ENCODE results near the gene PCNX4. TPM values are rescaled to one million over a fixed set of nuclear protein-coding genes. Genes with fewer than 3 reads are reported as not detected.
A peak's percentile ranks its signal among the peaks of the same experiment; 100 is the strongest.

The PCNX4 gene
- total RNA-seq, 1 donor from 2014 or later, result 68.7 TPM

DNA sequence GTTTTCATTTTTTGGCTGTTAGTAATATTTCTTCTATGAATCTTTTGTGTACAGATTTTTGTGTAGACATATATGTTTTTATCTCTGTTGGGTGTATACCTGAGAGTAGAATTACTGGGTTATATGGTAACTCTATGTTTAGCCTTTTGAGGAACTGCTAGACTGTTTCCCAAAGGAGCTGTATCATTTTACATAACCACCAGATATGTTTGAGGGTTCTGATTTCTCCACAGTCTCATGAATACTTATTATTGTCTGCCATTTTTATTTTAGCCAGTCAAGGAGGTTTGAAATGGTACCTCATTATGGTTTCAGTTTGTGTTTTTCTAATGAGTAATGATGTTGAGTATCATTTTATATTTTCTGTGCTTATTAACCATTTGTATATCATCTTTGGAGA, 1.9 kb downstream of the PCNX4 start:
- peak overlapping the region; percentile 100 for H3K4me3 Mint-ChIP-seq (ENCODE audit: unreplicated experiment)
- peaks cover 48% of the 10 kb centered on the region for H3K4me1 Mint-ChIP-seq (ENCODE audit: unreplicated experiment)
- H3K9me3 Mint-ChIP-seq (ENCODE audit: unreplicated experiment), result no peaks in the 10 kb centered on the region
- peaks cover 17% of the 10 kb centered on the region for H3K36me3 Mint-ChIP-seq (ENCODE audit: low read depth, unreplicated experiment)
- no peak for DNase-seq (ENCODE audit: low spot score)
- TF ChIP-seq, protein P1, sequence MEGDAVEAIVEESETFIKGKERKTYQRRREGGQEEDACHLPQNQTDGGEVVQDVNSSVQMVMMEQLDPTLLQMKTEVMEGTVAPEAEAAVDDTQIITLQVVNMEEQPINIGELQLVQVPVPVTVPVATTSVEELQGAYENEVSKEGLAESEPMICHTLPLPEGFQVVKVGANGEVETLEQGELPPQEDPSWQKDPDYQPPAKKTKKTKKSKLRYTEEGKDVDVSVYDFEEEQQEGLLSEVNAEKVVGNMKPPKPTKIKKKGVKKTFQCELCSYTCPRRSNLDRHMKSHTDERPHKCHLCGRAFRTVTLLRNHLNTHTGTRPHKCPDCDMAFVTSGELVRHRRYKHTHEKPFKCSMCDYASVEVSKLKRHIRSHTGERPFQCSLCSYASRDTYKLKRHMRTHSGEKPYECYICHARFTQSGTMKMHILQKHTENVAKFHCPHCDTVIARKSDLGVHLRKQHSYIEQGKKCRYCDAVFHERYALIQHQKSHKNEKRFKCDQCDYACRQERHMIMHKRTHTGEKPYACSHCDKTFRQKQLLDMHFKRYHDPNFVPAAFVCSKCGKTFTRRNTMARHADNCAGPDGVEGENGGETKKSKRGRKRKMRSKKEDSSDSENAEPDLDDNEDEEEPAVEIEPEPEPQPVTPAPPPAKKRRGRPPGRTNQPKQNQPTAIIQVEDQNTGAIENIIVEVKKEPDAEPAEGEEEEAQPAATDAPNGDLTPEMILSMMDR (IDR thresholded peaks at IDR 0.05; ENCODE audit: unreplicated experiment), result no peak
- peaks cover 8% of the 10 kb centered on the region for H3K27me3 Mint-ChIP-seq (ENCODE audit: unreplicated experiment)
- H3K27ac Mint-ChIP-seq (ENCODE audit: unreplicated experiment), result peak overlapping the region; percentile 99

DNA sequence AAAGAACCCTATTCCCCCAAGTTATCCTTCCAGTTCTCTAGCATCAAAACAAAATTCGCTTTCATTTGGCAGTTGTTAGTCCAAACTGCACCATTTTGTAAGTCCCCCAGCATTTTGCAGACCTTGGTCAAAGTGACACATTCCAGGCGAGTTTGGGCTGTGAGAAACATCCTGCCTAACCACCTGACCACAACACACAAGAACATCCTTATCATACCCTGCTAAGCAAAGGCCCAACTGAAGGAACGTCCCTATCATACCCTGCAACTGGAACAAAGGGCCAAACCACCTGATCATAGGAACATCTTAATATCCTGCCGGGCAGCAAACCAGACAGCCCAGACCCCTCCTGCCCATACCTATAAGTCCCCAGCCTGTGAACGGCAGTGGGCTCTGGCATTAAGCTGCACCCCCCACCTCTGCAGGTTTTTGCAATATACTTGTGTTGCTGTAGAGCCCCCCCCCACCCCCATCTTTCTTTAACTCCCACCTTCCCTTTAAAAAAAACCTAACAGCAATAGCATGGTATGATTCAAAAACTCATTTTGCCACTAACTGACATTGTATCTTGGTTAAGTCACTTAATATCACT, 2.7 kb downstream of the PCNX4 start:
- peaks cover 17% of the 10 kb centered on the region for H3K36me3 Mint-ChIP-seq (ENCODE audit: low read depth, unreplicated experiment)
- peak overlapping the region; percentile 99 for H3K27ac Mint-ChIP-seq (ENCODE audit: unreplicated experiment)
- H3K4me3 Mint-ChIP-seq (ENCODE audit: unreplicated experiment), result peak overlapping the region; percentile 78
- TF ChIP-seq, protein P1 (IDR thresholded peaks at IDR 0.05; ENCODE audit: unreplicated experiment), result no peak
- peaks cover 48% of the 10 kb centered on the region for H3K4me1 Mint-ChIP-seq (ENCODE audit: unreplicated experiment)
- peaks cover 8% of the 10 kb centered on the region for H3K27me3 Mint-ChIP-seq (ENCODE audit: unreplicated experiment)
- DNase-seq (ENCODE audit: low spot score), result peak; percentile 11
- no peaks in the 10 kb centered on the region for H3K9me3 Mint-ChIP-seq (ENCODE audit: unreplicated experiment)

DNA sequence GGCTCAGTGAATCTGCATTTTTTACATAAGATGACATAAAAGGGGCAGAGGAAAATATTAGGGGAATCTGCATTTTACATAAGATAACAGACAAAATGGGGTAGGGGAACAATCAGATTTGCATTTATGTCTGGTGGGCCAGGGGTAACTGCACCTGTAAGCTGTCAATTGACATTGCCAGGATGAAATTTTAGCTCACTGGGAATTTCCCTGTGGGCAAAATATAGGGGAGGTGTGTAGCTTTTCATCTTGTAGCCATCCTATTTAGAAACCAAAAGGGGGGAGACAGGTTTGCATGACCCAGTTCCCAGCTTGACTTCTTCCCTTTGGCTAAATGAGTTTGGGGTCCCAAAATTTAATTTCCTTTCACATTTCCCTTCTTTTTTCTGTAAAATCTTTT, 3.5 kb downstream of the PCNX4 start:
- Mint-ChIP-seq H3K4me3 (ENCODE audit: unreplicated experiment) (no peak overlapping the region), H3K27me3 (ENCODE audit: unreplicated experiment) (peaks cover 8% of the 10 kb centered on the region), H3K4me1 (ENCODE audit: unreplicated experiment) (peaks cover 50% of the 10 kb centered on the region), H3K36me3 (ENCODE audit: low read depth, unreplicated experiment) (peaks cover 17% of the 10 kb centered on the region), H3K27ac (ENCODE audit: unreplicated experiment) (peak overlapping the region; percentile 78), H3K9me3 (ENCODE audit: unreplicated experiment) (no peaks in the 10 kb centered on the region)
- no peak for DNase-seq (ENCODE audit: low spot score)
- TF ChIP-seq, protein P1 (IDR thresholded peaks at IDR 0.05; ENCODE audit: unreplicated experiment), result no peak

- no peak overlapping the region for H3K4me3 Mint-ChIP-seq (ENCODE audit: unreplicated experiment)
Measured at GRCh38 chr14:60095781-60096450, 4.2 kb downstream of the PCNX4 start.

More at GRCh38 chr14:60095781-60096450, 4.2 kb downstream of the PCNX4 start:
- Mint-ChIP-seq H3K36me3 (ENCODE audit: low read depth, unreplicated experiment) (peaks cover 17% of the 10 kb centered on the region), H3K27ac (ENCODE audit: unreplicated experiment) (peak overlapping the region; percentile 44), H3K27me3 (ENCODE audit: unreplicated experiment) (peaks cover 8% of the 10 kb centered on the region), H3K9me3 (ENCODE audit: unreplicated experiment) (no peaks in the 10 kb centered on the region), H3K4me1 (ENCODE audit: unreplicated experiment) (peaks cover 53% of the 10 kb centered on the region)
- DNase-seq (ENCODE audit: low spot score), result no peak
- TF ChIP-seq, protein P1 (IDR thresholded peaks at IDR 0.05; ENCODE audit: unreplicated experiment), result no peak
